Gastrocnemius medialis (tissue), 4 donors: Measurements from ENCODE around the gene CXXC5. TPM values are rescaled to one million over a fixed set of nuclear protein-coding genes. Genes with fewer than 3 reads are reported as not detected.

ENCODE experiments used
- ATAC-seq, 2 donors: fragments of 150-250 bp; one replicate each; pipeline ENCODE4 v1.9.1; 2016
- DNase-seq, 2 donors: peaks; one replicate each; pipeline ENCODE4 v3.0.0-alpha.2; 2019
- H3K27ac ChIP-seq, 4 donors: fragments of 200-600 bp; sonication (generic); 1 replicate in 1 of 4; 2 replicates in 3 of 4; pipeline ENCODE4 v1.5.1; 2016 to 2018; ENCODE audit warnings: mild to moderate bottlenecking in 2 of 4, moderate library complexity in 1 of 4
- H3K27me3 ChIP-seq, 3 donors: fragments of 200-600 bp; sonication (generic) in 2 of 3; 1 replicate in 1 of 3; 2 replicates in 2 of 3; pipeline versions ENCODE4 v1.5.1 to v1.6.0; 2016 to 2019; ENCODE audit warnings: mild to moderate bottlenecking in 1 of 3, moderate library complexity in 1 of 3
- H3K36me3 ChIP-seq, 2 donors: fragments of 200-600 bp; sonication (generic) in 1 of 2; one replicate each; pipeline ENCODE4 v1.5.1; 2017 to 2018
- H3K4me1 ChIP-seq, 2 donors: fragments of 200-600 bp; sonication (generic) in 1 of 2; one replicate each; pipeline ENCODE4 v1.5.1; 2016 to 2017; ENCODE audit warnings: mild to moderate bottlenecking in 2 of 2
- H3K4me3 ChIP-seq, 4 donors: fragments of 200-600 bp; sonication (generic) in 3 of 4; 1 replicate in 1 of 4; 2 replicates in 3 of 4; pipeline ENCODE4 v1.5.1; 2016 to 2019; ENCODE audit warnings: mild to moderate bottlenecking in 2 of 4
- H3K9me3 ChIP-seq, 3 donors: fragments of 200-600 bp; sonication (generic) in 2 of 3; 1 replicate in 1 of 3; 2 replicates in 2 of 3; pipeline ENCODE4 v1.5.1; 2016 to 2019
- POLR2A ChIP-seq, 2 donors: fragments of 450-650 bp; IDR thresholded peaks; one replicate each; pipeline ENCODE4 v1.6.1; 2017; ENCODE audit warnings: antibody characterized with exemption in 2 of 2, mild to moderate bottlenecking in 2 of 2, moderate library complexity in 2 of 2
- in situ Hi-C, 4 donors: fragments of 200-750 bp; cut with MboI; loops; one replicate each; pipeline versions ENCODE4 v1.15.0 to v1.8.0; 2017; ENCODE audit warnings: low sequenced_read_pairs in 4 of 4
- intact Hi-C: fragments of 100-400 bp; cut with DNase I; formaldehyde crosslinking; loops from one replicate; pipeline ENCODE4 v1.15.1; 2023; ENCODE audit warnings: low total_unique reads
- total RNA-seq, 4 donors: library from RNA; depleted of rRNA; stranded (reverse); fragments of >200 nt; gene quantifications; one replicate each; pipeline versions ENCODE4 v1.1.0 to v1.2.3, GENCODE V29; 2016
- TF ChIP-seq, protein P1 (sequence below), 5 experiments: fragments of 450-650 bp in 3 of 5; fragments of 200-600 bp in 2 of 5; sonication (generic) in 2 of 5; IDR thresholded peaks in 4 of 5; conservative IDR thresholded peaks in 1 of 5; 1 replicate in 4 of 5; 2 replicates in 1 of 5; pipeline ENCODE4 v1.5.1; 2016 to 2019; ENCODE audit warnings: antibody characterized with exemption in 5 of 5, mild to moderate bottlenecking in 3 of 5, moderate library complexity in 3 of 5

CXXC5 gene
- total RNA-seq, 4 donors from 2014 or later, result 38.5 to 83.8 (median 60.9) TPM

DNA sequence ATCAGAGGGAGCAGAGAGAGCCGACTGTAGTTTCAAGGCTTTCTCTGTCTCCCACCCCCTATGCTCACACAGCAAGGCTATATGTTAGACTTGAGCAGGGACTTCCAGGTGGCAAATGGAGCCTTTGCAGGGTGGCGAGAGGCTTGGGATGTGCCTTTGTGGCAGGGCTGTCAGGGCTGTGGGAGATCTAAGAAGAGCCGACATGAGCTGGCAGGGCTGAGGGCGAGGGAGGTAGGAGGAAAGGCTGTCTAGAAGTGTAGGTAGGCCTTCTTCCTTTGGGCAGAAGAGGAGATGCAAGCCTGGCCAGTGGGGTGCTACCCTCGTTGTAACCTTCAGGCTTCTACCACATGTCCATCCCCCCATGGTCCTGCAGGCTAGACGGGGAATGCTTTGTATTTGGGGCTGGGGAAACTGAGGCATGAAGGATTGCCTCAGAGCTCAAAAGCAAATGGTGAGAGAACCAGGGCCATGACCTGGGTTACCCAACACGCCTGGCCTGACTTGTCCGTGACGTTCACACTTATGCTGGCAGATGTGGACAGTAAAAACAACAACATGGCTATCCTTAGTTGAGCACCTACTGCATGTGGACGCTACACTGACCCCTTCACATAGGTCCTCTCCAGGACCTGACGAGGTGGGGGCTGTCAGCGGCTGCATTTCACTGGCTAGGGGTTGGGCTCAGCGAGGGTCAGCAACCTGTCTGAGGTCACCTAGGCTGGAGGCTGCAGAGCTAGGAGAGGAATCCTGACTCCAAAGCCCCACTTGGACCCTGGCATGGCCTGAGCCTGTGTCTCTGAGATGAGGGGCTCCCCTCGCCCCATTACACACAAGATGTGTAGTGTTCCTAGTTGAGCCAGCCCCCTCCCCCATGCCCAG lies 15.3 kb downstream of the CXXC5 start:
- ATAC-seq, result no peak
- no peaks in the 10 kb centered on the region for H3K27me3 ChIP-seq

DNA sequence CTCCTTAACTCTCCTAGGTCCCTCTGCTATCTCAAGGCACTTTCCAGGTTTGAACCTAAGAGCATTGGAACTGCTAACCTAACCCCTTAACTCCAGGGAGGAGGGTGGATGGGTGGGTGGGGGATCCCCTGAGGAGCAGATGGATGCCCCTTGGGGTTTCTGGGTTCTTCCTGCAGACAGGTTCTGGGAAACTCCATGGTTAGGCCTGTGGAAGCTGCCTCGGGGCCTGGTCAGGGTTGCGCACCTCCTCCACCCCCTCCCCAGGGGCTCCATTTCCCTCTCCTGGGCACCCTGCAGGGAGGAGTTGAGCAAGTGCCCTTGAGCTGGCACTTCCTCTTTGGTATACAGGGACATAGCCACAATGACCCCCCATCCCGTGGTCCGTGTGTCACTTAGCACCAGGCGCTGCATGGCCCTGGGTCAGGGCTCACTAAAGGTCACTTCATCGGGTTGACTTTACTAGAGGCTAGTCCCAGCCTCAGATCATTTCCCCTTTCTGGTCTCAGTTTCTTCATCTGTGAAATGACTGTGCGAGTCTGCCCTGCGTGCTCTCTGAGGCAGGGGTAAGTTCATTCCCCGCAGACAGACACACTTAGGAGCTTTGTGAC lies 16.0 kb downstream of the CXXC5 start:
- in situ Hi-C loops (no loop called here), intact Hi-C loops (no loop called here)
- peaks cover 91 to 95% of the 10 kb centered on the region in 2 donors for H3K4me1 ChIP-seq
- no peak overlapping the region for H3K4me3 ChIP-seq
- peak overlapping the region; percentile 97 to 99 (median 98) for H3K27ac ChIP-seq
- DNase-seq (peak in 1 of 2 donors; percentile 81), ATAC-seq (no peak)
- H3K36me3 ChIP-seq, result no peaks in the 10 kb centered on the region
- TF ChIP-seq POLR2A (IDR thresholded peaks at IDR 0.05), result no peak
- TF ChIP-seq, protein P1, sequence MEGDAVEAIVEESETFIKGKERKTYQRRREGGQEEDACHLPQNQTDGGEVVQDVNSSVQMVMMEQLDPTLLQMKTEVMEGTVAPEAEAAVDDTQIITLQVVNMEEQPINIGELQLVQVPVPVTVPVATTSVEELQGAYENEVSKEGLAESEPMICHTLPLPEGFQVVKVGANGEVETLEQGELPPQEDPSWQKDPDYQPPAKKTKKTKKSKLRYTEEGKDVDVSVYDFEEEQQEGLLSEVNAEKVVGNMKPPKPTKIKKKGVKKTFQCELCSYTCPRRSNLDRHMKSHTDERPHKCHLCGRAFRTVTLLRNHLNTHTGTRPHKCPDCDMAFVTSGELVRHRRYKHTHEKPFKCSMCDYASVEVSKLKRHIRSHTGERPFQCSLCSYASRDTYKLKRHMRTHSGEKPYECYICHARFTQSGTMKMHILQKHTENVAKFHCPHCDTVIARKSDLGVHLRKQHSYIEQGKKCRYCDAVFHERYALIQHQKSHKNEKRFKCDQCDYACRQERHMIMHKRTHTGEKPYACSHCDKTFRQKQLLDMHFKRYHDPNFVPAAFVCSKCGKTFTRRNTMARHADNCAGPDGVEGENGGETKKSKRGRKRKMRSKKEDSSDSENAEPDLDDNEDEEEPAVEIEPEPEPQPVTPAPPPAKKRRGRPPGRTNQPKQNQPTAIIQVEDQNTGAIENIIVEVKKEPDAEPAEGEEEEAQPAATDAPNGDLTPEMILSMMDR (IDR thresholded peaks at IDR 0.05 in 4 of 5, conservative IDR thresholded peaks at IDR 0.05 in 1 of 5), result no peak
- H3K27me3 ChIP-seq, result no peaks in the 10 kb centered on the region
- no peaks in the 10 kb centered on the region for H3K9me3 ChIP-seq

More for the DNA sequence above, 15.3 kb downstream of the CXXC5 start:
- in situ Hi-C loops (no loop called here), intact Hi-C loops (no loop called here)
- Histone ChIP-seq H3K36me3 (no peaks in the 10 kb centered on the region), H3K4me1 (peaks cover 91 to 95% of the 10 kb centered on the region in 2 donors), H3K4me3 (no peak overlapping the region), H3K27ac (peak overlapping the region; percentile 97 to 99 (median 98)), H3K9me3 (no peaks in the 10 kb centered on the region)
- DNase-seq, result no peak
- TF ChIP-seq, protein P1 (IDR thresholded peaks at IDR 0.05 in 4 of 5, conservative IDR thresholded peaks at IDR 0.05 in 1 of 5), result no peak
- no peak for TF ChIP-seq POLR2A (IDR thresholded peaks at IDR 0.05)

- in situ Hi-C loops, result no loop called here
- H3K27ac ChIP-seq, result peak overlapping the region; percentile 97 to 99 (median 98)
- ATAC-seq (peak in 1 of 2 donors; percentile 10), DNase-seq (peak in 1 of 2 donors; percentile 85)
- peak overlapping the region; percentile 7 to 46 (median 24) for H3K4me3 ChIP-seq
- H3K36me3 ChIP-seq, result no peaks in the 10 kb centered on the region
- no peaks in the 10 kb centered on the region for H3K9me3 ChIP-seq
- no peak for TF ChIP-seq POLR2A (IDR thresholded peaks at IDR 0.05)
- TF ChIP-seq, protein P1 (IDR thresholded peaks at IDR 0.05 in 4 of 5, conservative IDR thresholded peaks at IDR 0.05 in 1 of 5), result no peak
- intact Hi-C loops, result no loop called here
- no peaks in the 10 kb centered on the region for H3K27me3 ChIP-seq
- H3K4me1 ChIP-seq, result peaks cover 91 to 95% of the 10 kb centered on the region in 2 donors
These were observed 16.7 kb downstream of the CXXC5 start for GRCh38 chr5:139664727-139665351.

GRCh38 chr5:139665626-139666025 lies 17.5 kb downstream of the CXXC5 start:
- H3K36me3 ChIP-seq, result no peaks in the 10 kb centered on the region
- no peaks in the 10 kb centered on the region for H3K27me3 ChIP-seq
- peaks cover 93 to 95% of the 10 kb centered on the region in 2 donors for H3K4me1 ChIP-seq
- intact Hi-C loops (no loop called here), in situ Hi-C loops (no loop called here)
- DNase-seq, result no peak
- ATAC-seq, result no peak
- H3K27ac ChIP-seq, result peak overlapping the region; percentile 97 to 99 (median 98)
- no peaks in the 10 kb centered on the region for H3K9me3 ChIP-seq
- peak overlapping the region; percentile 7 to 46 (median 24) for H3K4me3 ChIP-seq
- TF ChIP-seq POLR2A (IDR thresholded peaks at IDR 0.05), result no peak
- TF ChIP-seq, protein P1 (IDR thresholded peaks at IDR 0.05 in 4 of 5, conservative IDR thresholded peaks at IDR 0.05 in 1 of 5), result no peak
